Thyroid gland (tissue), 4 donors: ENCODE data around the gene HNRNPR.

Source experiments
- CTCF ChIP-seq, 6 experiments: fragments of 200-600 bp in 3 of 6; fragments of 450-650 bp in 3 of 6; sonication (generic) in 3 of 6; IDR thresholded peaks; one replicate each; pipeline ENCODE4 v1.5.1; 2016 to 2019; ENCODE audit warnings: antibody characterized with exemption in 6 of 6, mild to moderate bottlenecking in 2 of 6, inconsistent platforms in 1 of 6, moderate library complexity in 1 of 6
- POLR2A ChIP-seq, 2 donors: fragments of 450-650 bp; IDR thresholded peaks; one replicate each; pipeline ENCODE4 v1.6.1; 2017; ENCODE audit warnings: antibody characterized with exemption in 2 of 2, mild to moderate bottlenecking in 2 of 2, moderate library complexity in 1 of 2

DNA sequence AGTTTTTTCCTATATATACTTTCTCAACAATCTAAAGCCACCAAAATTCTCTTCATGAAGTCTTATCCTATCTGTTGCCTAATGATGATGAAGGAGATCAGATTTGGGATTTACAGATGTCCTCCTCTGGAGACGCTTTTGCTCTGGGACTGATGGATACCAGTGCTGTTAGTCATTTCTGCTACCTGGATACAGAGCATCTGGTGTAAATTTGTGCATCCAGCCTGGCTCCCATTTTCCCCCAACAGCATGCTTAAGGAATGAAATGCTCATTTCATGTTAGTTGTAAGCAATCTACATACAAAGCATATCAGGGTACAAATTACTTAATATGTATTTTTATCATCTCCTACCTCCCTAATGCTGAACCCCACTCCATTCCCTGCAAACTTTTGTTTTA, 57.7 kb downstream of the HNRNPR start:
- TF ChIP-seq CTCF (IDR thresholded peaks at IDR 0.05) (no peak), POLR2A (IDR thresholded peaks at IDR 0.05) (no peak)
